Effector memory CD8-positive, alpha-beta T cell (primary cell): ENCODE measurements around the gene TIMM22.
A peak's percentile ranks its signal among the peaks of the same experiment; 100 is the strongest.
"Not testable (repeated sequence)": the region's sequence is repeated elsewhere in the genome, so short reads cannot be mapped to it uniquely, and the experiment has no call there.

Source experiments
- ATAC-seq: fragments of 150-1000 bp; cut with Tn5 transposase; replicated peaks from 2 replicates; pipeline ENCODE4 v1.10.0; 2021; ENCODE audit warnings: mild to moderate bottlenecking, moderate library complexity
- DNase-seq, 3 experiments: peaks; one replicate each; pipeline ENCODE4 v3.0.0; 2021
- H3K27ac Mint-ChIP-seq, 2 donors: one replicate each; pipeline ENCODE4 v1.8.0; 2022; ENCODE audit warnings: mild to moderate bottlenecking in 2 of 2, mixed read lengths in 2 of 2, moderate library complexity in 2 of 2
- H3K27me3 Mint-ChIP-seq, 2 donors: one replicate each; pipeline ENCODE4 v1.8.0; 2022; ENCODE audit warnings: mixed read lengths in 2 of 2
- H3K36me3 Mint-ChIP-seq: one replicate; pipeline ENCODE4 v1.8.0; 2022; ENCODE audit warnings: mild to moderate bottlenecking, moderate library complexity, mixed read lengths; ENCODE audit not compliant: insufficient read depth
- H3K4me1 Mint-ChIP-seq, 2 donors: one replicate each; pipeline ENCODE4 v1.8.0; 2022; ENCODE audit warnings: low read depth in 2 of 2, mixed read lengths in 2 of 2
- H3K4me3 Mint-ChIP-seq, 2 donors: one replicate each; pipeline ENCODE4 v1.8.0; 2022; ENCODE audit warnings: mild to moderate bottlenecking in 2 of 2, mixed read lengths in 2 of 2, moderate library complexity in 2 of 2
- H3K9me3 Mint-ChIP-seq, 2 donors: one replicate each; pipeline ENCODE4 v1.8.0; 2022; ENCODE audit warnings: mixed read lengths in 2 of 2

The TIMM22 gene

DNA sequence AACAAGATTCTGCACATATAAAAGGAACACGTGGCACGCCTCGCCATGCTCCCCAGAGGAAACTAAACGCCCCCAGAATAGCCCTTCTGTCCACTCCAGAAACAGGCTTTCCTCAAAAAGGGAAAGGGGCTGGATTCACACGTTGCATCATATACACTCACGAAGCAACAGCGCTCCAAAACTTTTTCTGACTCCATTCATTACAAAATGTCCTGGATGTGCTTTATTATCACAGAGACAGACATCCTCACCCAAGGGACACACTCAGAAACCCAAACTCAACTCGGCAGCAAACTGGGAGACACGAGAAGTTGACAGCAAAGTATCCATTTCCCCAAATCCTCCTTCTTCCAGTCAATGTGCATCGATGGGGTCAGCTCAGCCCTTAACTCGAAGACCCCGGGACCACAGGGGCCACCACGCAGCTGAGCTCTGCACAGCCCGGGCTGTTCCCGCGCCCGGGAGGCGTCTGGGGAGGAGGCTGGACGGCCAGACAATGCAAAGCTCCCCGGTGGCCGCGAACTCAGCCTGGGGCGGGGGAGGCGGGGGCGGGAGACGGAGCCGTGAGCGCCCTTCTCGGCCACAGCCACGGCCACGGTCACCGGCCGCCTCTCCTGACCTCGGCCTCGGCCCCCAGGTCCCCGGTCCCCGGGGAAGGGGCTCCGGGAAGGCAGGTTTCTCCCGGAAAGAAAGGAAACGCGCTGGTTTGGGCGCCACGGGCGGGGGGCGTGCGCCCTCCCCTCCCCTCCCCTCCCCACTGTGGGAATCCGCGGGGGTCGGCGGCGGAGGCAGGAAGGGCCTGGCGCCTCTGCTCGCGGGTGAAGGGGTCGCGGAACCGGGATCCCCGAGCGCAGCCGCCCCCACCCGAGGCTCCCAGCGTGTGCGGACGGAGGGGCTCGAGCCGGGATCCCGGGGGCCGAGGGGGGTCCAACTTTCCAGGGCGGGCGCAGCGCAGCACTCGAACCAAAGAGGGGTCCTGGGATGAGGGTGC is 18.5 kb upstream of the TIMM22 start:
- Mint-ChIP-seq H3K4me1 (peaks cover 5 to 14% of the 10 kb centered on the region in 2 donors), H3K27ac (no peak overlapping the region), H3K4me3 (peak overlapping the region; percentile 66 to 81), H3K9me3 (no peaks in the 10 kb centered on the region), H3K27me3 (peaks cover 34 to 43% of the 10 kb centered on the region in 2 donors), H3K36me3 (peaks cover 10% of the 10 kb centered on the region)
- DNase-seq (peak in 1 of 3 experiments; percentile 9), ATAC-seq (no peak)

GRCh38 chr17:979212-979538 is 17.8 kb upstream of the TIMM22 start:
- H3K27ac Mint-ChIP-seq: no peak overlapping the region
- H3K4me3 Mint-ChIP-seq: peak overlapping the region; percentile 66 to 81
- DNase-seq (no peak), ATAC-seq (no peak)
- H3K4me1 Mint-ChIP-seq: peaks cover 5 to 14% of the 10 kb centered on the region in 2 donors
- H3K36me3 Mint-ChIP-seq: peaks cover 10% of the 10 kb centered on the region
- H3K9me3 Mint-ChIP-seq: no peaks in the 10 kb centered on the region
- H3K27me3 Mint-ChIP-seq: peaks cover 31 to 41% of the 10 kb centered on the region in 2 donors

- Mint-ChIP-seq H3K27me3 (peaks cover 31 to 35% of the 10 kb centered on the region in 2 donors), H3K9me3 (no peaks in the 10 kb centered on the region), H3K4me1 (peaks cover 5 to 14% of the 10 kb centered on the region in 2 donors), H3K4me3 (peak within 1 kb of the TSS; percentile 81 to 87), H3K27ac (peak within 1 kb of the TSS in 1 of 2 donors; percentile 71), H3K36me3 (peaks cover 10% of the 10 kb centered on the region)
- ATAC-seq: peak; percentile 83
- DNase-seq: peak; percentile 84 to 89 (median 87)
These were observed 17.2 kb upstream of the TIMM22 start, which contains the start of gene NXN for GRCh38 chr17:979539-980405. TSS of gene NXN (minus strand) at chr17:979776.

DNA sequence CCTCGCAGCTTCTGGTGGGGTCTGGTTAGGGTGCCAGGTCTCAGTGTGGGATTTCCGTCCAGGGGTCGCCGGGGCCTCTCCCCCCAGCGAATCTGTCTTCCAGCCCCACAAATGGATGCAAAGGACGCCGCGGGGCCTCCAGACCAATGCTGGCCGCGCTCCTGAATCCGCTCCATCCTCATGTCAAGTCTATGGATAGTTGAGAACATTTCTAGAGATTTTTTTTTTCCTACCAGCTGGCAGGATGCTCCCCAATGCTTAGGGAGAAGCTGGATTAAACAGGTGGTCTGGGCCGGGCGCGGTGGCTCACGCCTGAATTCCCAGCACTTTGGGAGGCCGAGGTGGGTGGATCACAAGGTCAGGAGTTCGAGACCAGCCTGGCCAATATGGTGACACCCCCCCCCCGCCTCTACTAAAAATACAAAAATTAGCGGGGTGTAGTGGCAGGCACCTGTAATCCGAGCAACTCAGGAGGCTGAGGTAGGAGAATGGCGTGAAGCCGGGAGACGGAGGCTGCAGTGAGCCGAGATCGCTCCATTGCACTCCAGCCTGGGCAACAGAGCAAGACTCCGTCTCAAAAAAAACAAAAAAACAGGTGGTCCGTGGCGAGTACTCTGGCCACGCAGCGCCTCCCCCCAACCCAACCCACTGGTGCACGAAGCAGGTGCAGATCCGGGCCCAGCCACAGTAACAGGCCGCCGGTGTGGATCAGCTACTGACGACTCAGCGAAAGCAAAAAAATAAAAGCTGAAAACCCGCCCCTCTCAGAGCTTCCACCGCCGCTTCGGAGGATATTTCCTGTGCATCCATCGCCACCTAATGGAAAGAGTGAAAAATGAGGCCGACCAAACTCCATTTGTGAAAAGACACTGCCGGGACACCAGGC is 16.3 kb upstream of the TIMM22 start:
- Mint-ChIP-seq H3K27me3 (peaks cover 23 to 26% of the 10 kb centered on the region in 2 donors), H3K36me3 (peaks cover 10% of the 10 kb centered on the region)
- ATAC-seq: peak; percentile 73

DNA sequence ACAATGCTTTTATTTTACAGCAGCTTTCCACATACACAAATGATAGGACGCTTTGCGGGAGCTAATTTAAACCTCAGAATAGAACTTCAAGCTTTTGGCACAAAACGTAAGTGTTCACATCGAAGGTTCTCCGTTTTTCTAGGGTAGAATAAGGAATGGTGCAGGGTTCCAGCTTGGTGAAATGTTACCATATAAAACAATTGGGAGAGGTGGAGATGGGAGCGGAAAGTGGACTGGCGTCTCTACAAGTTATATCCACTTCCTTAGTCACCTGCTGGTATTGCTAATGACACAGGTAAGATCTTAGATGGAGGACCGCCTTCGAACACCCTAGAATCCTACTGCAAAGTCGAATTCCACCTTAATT is 15.7 kb upstream of the TIMM22 start:
- Mint-ChIP-seq H3K36me3 (peaks cover 10% of the 10 kb centered on the region), H3K4me3 (peak overlapping the region; percentile 81 to 87), H3K9me3 (no peaks in the 10 kb centered on the region), H3K27me3 (peaks cover 19 to 22% of the 10 kb centered on the region in 2 donors), H3K27ac (peak overlapping the region in 1 of 2 donors; percentile 49), H3K4me1 (peaks cover 5 to 14% of the 10 kb centered on the region in 2 donors)
- DNase-seq: no peak
- no peak for ATAC-seq

More for the DNA sequence above, 16.3 kb upstream of the TIMM22 start:
- Mint-ChIP-seq H3K4me3 (peak overlapping the region; percentile 81 to 87), H3K27ac (peak overlapping the region in 1 of 2 donors; percentile 71), H3K9me3 (no peaks in the 10 kb centered on the region), H3K4me1 (peaks cover 5 to 14% of the 10 kb centered on the region in 2 donors)
- DNase-seq: peak; percentile 70 to 73 (median 70)

DNA sequence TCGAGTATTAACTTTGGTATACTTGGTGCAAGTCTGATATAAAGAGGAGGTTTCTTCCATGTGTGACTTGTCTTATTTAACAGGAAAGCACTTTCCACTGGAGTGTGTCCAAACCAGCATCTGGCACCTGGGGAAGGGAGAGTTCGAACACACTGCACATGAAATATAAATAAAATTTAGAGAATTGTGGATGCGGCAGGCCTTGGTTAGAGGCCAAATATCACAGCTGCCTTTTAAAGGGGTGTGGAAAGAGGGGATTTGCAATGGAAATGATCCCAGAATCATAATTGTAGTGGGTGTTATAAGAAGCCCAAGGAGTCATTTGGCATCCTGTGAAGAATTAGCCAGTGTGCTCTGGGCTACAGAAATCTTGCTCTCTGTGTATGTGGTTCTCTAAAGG is 13.0 kb upstream of the TIMM22 start:
- H3K27me3 Mint-ChIP-seq: no peaks in the 10 kb centered on the region
- no peak for ATAC-seq
- H3K9me3 Mint-ChIP-seq: no peaks in the 10 kb centered on the region
- no peak for DNase-seq
- peaks cover 5 to 12% of the 10 kb centered on the region in 2 donors for H3K4me1 Mint-ChIP-seq
- peaks cover 10% of the 10 kb centered on the region for H3K36me3 Mint-ChIP-seq
- H3K4me3 Mint-ChIP-seq: no peak overlapping the region
- no peak overlapping the region for H3K27ac Mint-ChIP-seq

GRCh38 chr17:986322-986929 is 10.5 kb upstream of the TIMM22 start:
- H3K9me3 Mint-ChIP-seq: no peaks in the 10 kb centered on the region
- no peaks in the 10 kb centered on the region for H3K27me3 Mint-ChIP-seq
- no peaks in the 10 kb centered on the region for H3K4me1 Mint-ChIP-seq
- H3K27ac Mint-ChIP-seq: no peak overlapping the region
- no peak for ATAC-seq
- H3K36me3 Mint-ChIP-seq: peaks cover 3% of the 10 kb centered on the region
- no peak for DNase-seq
- no peak overlapping the region for H3K4me3 Mint-ChIP-seq

- H3K27ac Mint-ChIP-seq: no peak overlapping the region
These were observed 9.0 kb upstream of the TIMM22 start for GRCh38 chr17:987931-988330.

DNA sequence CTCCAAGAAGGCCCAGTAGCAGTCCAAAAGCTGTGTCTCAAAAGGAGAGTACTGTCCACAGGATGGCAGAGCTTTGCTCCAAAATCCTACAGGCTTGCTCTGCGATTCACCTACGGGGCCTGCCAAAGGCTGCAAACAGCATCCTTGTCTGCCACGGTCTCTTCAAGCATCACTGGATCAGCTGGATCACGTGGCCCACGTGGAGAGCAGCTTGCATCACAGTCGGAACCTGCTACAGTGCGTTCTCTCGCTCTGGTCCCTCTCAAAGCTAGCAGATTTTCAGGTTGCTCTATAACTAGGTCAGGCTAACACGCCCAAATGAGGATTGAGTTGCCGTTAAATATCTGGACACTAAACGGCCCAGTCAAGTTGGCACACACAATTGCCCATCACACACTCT is 8.4 kb upstream of the TIMM22 start:
- Mint-ChIP-seq H3K27me3 (no peaks in the 10 kb centered on the region), H3K4me1 (no peaks in the 10 kb centered on the region), H3K27ac (no peak overlapping the region), H3K9me3 (peaks cover 0 to 7% of the 10 kb centered on the region in 2 donors), H3K4me3 (no peak overlapping the region), H3K36me3 (peaks cover 3% of the 10 kb centered on the region)
- DNase-seq (no peak), ATAC-seq (no peak)

More at GRCh38 chr17:987931-988330, 9.0 kb upstream of the TIMM22 start:
- no peak for ATAC-seq
- peaks cover 0 to under 1% of the 10 kb centered on the region in 2 donors for H3K9me3 Mint-ChIP-seq
- no peaks in the 10 kb centered on the region for H3K4me1 Mint-ChIP-seq
- no peaks in the 10 kb centered on the region for H3K27me3 Mint-ChIP-seq
- no peak for DNase-seq
- H3K36me3 Mint-ChIP-seq: peaks cover 3% of the 10 kb centered on the region
- H3K4me3 Mint-ChIP-seq: no peak overlapping the region

DNA sequence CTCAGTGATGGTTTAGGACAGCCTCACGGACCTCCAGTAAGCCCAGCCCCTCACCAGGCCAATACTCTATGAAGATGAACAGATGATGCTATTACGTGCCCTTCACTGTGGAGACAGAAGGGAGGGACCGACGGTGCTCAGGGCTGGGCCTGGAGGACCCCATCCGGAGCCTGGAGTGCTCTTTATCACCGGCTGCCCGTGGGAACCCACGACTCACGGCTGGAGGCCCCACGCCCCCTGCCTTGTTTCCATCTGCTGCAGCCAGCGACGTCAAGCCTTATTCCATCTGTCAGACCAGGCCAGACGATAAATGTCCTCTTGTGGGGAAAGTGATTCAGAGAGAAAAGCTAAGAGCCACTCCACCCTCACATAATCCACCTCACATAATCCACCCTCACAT is 4.0 kb upstream of the TIMM22 start:
- peaks cover 17% of the 10 kb centered on the region for H3K36me3 Mint-ChIP-seq
- peaks cover 0 to 17% of the 10 kb centered on the region in 2 donors for H3K9me3 Mint-ChIP-seq
- ATAC-seq (no peak), DNase-seq (no peak)
- no peaks in the 10 kb centered on the region for H3K27me3 Mint-ChIP-seq
- peak overlapping the region in 1 of 2 donors; percentile 26 for H3K27ac Mint-ChIP-seq
- peaks cover 6 to 7% of the 10 kb centered on the region in 2 donors for H3K4me1 Mint-ChIP-seq
- no peak overlapping the region for H3K4me3 Mint-ChIP-seq

DNA sequence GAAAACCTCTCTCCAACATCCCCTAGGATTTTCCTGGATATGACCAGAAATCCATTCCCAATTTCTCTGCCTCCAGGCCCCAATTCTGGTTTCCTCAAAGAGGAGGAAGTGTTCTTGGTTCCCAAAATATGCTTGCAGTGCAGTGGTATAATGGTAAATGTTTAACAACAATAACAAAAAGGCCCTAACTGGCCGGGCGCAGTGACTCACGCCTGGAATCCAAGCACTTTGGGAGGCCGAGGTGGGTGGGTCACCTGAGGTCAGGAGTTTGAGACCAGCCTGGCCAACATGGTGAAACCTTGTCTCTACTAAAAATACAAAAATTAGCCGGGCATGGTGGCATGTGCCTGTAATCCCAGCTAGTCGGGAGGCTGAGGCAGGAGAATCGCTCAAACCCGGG is 1.6 kb upstream of the TIMM22 start:
- not testable (repeated sequence) for H3K4me3 Mint-ChIP-seq, ATAC-seq, H3K27me3 Mint-ChIP-seq, DNase-seq, H3K27ac Mint-ChIP-seq
- peaks cover 17 to 20% of the 10 kb centered on the region in 2 donors for H3K4me1 Mint-ChIP-seq
- peaks cover 29% of the 10 kb centered on the region for H3K36me3 Mint-ChIP-seq
- H3K9me3 Mint-ChIP-seq: peaks cover 0 to 17% of the 10 kb centered on the region in 2 donors

GRCh38 chr17:998111-998510 is 1.2 kb downstream of the TIMM22 start:
- Mint-ChIP-seq H3K27ac (peak overlapping the region; percentile 90 to 97), H3K36me3 (peaks cover 53% of the 10 kb centered on the region)

More at GRCh38 chr17:998111-998510, 1.2 kb downstream of the TIMM22 start:
- peaks cover 0 to 15% of the 10 kb centered on the region in 2 donors for H3K9me3 Mint-ChIP-seq
- peak overlapping the region; percentile 95 to 97 for H3K4me3 Mint-ChIP-seq
- DNase-seq: no peak
- H3K27me3 Mint-ChIP-seq: no peaks in the 10 kb centered on the region
- H3K4me1 Mint-ChIP-seq: peaks cover 20 to 22% of the 10 kb centered on the region in 2 donors
- ATAC-seq: no peak
